Stimulated activated CD4-positive, alpha-beta T cell treated with anti-CD3 and anti-CD28 coated beads, Interleukin-15, amount 100 ng/mL, for 48 hours (primary cell): ENCODE data around the gene LYPLA2.
"Not testable (repeated sequence)": the region's sequence is repeated elsewhere in the genome, so short reads cannot be mapped to it uniquely, and the experiment has no call there.

ENCODE experiments used
- DNase-seq, 2 donors: peaks; one replicate each; pipeline ENCODE4 v3.0.0-alpha.2; 2020; ENCODE audit warnings: low read depth in 2 of 2

Gene LYPLA2

GRCh38 chr1:23801338-23801748 lies 10.4 kb downstream of the LYPLA2 start:
- DNase-seq, result no peak

- no peak for DNase-seq
Measured at GRCh38 chr1:23801876-23802275, 10.9 kb downstream of the LYPLA2 start.

- DNase-seq, result not testable (repeated sequence)
Measured at GRCh38 chr1:23802809-23803342, 11.9 kb downstream of the LYPLA2 start.

GRCh38 chr1:23803674-23804073 lies 12.7 kb downstream of the LYPLA2 start:
- DNase-seq, result no peak

GRCh38 chr1:23804183-23804835 lies 13.4 kb downstream of the LYPLA2 start:
- DNase-seq, result no peak

- no peak for DNase-seq
Measured at GRCh38 chr1:23805025-23805424, 14.1 kb downstream of the LYPLA2 start.

- DNase-seq, result no peak
Measured at GRCh38 chr1:23806280-23806679, 15.3 kb downstream of the LYPLA2 start.

GRCh38 chr1:23807453-23807852 lies 16.5 kb downstream of the LYPLA2 start:
- no peak for DNase-seq

- peak; percentile 63 to 78 for DNase-seq
Measured at GRCh38 chr1:23809751-23810171, 18.8 kb downstream of the LYPLA2 start.

- no peak for DNase-seq
Measured at GRCh38 chr1:23810818-23811540, 20.0 kb downstream of the LYPLA2 start.

GRCh38 chr1:23814016-23814415 lies 23.1 kb downstream of the LYPLA2 start:
- DNase-seq, result no peak

GRCh38 chr1:23816361-23816760 lies 25.4 kb downstream of the LYPLA2 start:
- DNase-seq, result no peak

- DNase-seq, result no peak
Measured at GRCh38 chr1:23816906-23817305, 26.0 kb downstream of the LYPLA2 start.

GRCh38 chr1:23817633-23818032 lies 26.7 kb downstream of the LYPLA2 start:
- no peak for DNase-seq

GRCh38 chr1:23823767-23824166 lies 32.8 kb downstream of the LYPLA2 start:
- no peak for DNase-seq

- DNase-seq, result no peak
Measured at GRCh38 chr1:23824711-23825075, 33.7 kb downstream of the LYPLA2 start.

GRCh38 chr1:23825076-23825761 lies 34.3 kb downstream of the LYPLA2 start, which contains the start of gene HMGCL:
Gene HMGCL, minus strand, starts transcription at chr1:23825429. Its CDS starts 14 bp downstream, at chr1:23825415.
- peak; percentile 72 to 87 for DNase-seq

- no peak for DNase-seq
Measured at GRCh38 chr1:23825762-23826522, 35.0 kb downstream of the LYPLA2 start.

GRCh38 chr1:23826590-23826989 lies 35.6 kb downstream of the LYPLA2 start:
- not testable (repeated sequence) for DNase-seq

- no peak for DNase-seq
Measured at GRCh38 chr1:23827717-23828116, 36.8 kb downstream of the LYPLA2 start.

GRCh38 chr1:23834156-23834555 lies 43.2 kb downstream of the LYPLA2 start:
- DNase-seq, result not testable (repeated sequence)

GRCh38 chr1:23836037-23836436 lies 45.1 kb downstream of the LYPLA2 start:
- no peak for DNase-seq
